ENCODE data around the gene HDGFL1.

DNA sequence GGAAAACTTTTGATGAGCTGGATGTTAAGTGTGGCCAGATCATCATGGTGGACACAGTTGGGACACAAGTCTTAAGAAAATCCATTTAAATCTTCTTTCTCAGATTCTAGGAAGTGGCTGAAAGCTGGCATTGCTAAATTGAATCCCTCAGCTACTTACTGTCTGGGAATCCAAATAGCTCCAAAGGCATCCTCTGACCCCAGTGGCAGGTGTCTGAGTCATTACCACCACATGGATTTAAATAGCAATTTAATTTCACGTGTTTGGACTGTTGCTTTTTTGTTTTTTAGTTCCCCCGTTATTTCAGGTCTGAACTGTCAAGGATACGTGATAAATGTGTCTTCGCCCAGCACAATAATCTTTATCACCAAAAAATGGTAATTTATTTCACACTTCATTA, 33.2 kb upstream of the HDGFL1 start:
- no peak for TF ChIP-seq POLR2A (IDR thresholded peaks at IDR 0.05)
- no peak for TF ChIP-seq CTCF (IDR thresholded peaks at IDR 0.05)
